ENCODE data around the gene NPC1.
A peak's percentile ranks its signal among the peaks of the same experiment; 100 is the strongest.

The NPC1 gene

DNA sequence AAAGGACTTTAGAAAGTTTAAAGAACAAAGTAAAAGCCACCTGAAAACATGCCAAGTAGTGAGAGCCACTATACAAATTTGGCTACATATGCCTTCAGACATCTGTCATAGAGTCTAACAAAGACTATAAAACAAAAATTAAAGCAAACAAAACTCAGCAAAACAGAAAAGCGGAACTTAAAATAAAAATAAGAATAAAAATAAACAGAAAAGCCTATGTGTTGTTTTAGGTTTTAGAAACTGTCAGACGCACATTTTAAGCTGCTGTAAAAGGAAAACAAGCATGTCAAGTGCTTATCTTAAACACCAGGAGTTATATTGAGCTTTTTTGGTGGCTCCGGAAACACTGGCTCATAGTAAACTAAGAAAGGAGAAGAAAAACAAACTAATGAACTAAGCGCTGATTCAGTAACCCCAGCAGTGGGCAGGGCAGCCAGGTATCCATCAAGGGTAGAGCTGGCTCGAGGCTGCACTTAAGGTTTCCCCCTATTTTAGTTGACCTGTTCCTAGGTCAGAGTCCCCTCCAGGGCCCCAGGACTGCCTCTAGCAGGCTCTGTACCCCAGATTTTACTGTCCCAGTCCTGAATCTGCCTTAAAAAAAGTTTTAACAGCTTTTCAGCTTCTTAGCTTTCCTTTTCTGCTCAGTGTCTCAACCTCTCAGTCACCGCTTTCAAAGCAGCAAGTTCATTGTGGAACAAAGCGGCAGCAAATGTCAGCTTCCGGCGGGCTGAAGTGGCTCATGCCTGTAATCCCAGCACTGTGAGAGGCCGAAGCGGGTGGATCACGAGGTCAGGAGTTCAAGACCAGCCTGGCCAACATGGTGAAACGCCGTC lies 98.4 kb downstream of the NPC1 start:
- DNase-seq (ENCODE audit: low read depth in 2 of 2), result peak; percentile 8 to 11

DNA sequence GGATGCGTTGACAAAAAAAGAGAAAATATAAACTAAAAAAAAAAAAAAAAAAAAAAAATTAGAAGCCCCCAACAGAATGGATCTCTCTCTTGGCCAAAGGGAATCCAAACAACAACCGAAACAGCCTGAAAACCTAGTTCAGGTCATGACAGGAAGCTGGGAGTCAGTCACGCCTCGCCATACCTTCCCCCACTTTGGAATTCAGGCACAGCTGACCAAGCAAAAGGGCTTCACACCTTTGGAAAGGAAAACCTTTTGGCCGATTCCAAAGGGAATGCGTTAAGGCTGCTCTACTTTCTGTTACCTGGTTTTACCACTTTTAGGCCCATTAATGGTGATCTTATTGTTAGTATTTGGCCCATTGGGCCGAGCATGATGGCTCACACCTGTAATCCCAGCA lies 100.9 kb downstream of the NPC1 start:
- no peak for DNase-seq (ENCODE audit: low read depth in 2 of 2)

DNA sequence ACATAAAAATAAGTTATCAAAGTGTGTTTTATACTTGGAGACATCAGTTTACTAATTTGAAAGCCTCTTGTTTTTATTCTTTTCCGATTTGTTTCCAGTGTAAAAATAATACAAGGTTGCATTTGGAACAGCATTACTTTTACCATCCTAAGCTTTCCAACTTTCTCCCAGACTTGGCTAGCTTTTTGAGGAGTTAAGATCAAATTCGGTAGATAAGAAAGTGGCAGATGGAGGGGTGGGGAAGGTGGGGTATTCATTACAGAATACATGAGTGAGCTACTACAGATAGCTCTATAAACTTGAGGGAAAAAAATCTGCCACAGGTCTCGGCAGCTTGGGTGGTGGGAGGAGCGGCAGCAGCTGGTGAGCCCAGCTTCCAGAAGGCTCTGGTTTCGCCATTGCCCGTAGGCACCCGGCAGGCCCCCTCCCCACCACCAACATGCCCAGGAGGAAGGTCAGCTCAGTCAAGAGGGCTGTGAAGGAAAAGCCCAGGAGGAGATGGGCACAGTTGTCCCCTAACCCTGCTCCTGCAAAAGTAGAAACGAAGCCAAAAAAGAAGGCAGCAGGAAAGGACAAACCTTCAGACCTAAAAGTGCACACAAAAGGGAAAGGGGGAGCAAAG lies 101.6 kb downstream of the NPC1 start:
- no peak for DNase-seq (ENCODE audit: low read depth in 2 of 2)
